Measurements from ENCODE around the gene AK5. TPM values are rescaled to one million over a fixed set of nuclear protein-coding genes. Genes with fewer than 3 reads are reported as not detected.

AK5 gene
- polyA plus RNA-seq, 3 donors, result 0.34 to 0.72 (median 0.48) TPM

GRCh38 chr1:77265180-77265579 is 16.6 kb upstream of the AK5 start:
- Histone ChIP-seq H3K4me2 (replicated peaks; ENCODE audit: extremely low read depth, low read length, poor library complexity, severe bottlenecking) (no peak overlapping the region), H2AFZ (ENCODE audit: insufficient read depth, low read depth, low read length, poor library complexity, severe bottlenecking) (no peak overlapping the region), H3K36me3 (replicated peaks in 1 of 2; ENCODE audit: control insufficient read depth in 1 of 2, insufficient read depth in 2 of 2, low read length in 2 of 2) (no peaks in the 10 kb centered on the region), H3K79me2 (ENCODE audit: insufficient read depth, low read length) (no peaks in the 10 kb centered on the region), H3K9ac (ENCODE audit: insufficient read depth, low read length, poor library complexity, severe bottlenecking) (no peak overlapping the region), H3K4me1 (ENCODE audit: control insufficient read depth in 1 of 2, insufficient read depth in 2 of 2, low read length in 2 of 2) (no peaks in the 10 kb centered on the region), H3K4me3 (replicated peaks in 1 of 3; ENCODE audit: low read depth in 2 of 3, low read length in 3 of 3) (no peak overlapping the region), H3K9me3 (replicated peaks in 1 of 2; ENCODE audit: control insufficient read depth in 1 of 2, insufficient read depth in 1 of 2, low read length in 2 of 2) (no peaks in the 10 kb centered on the region), H4K20me1 (ENCODE audit: insufficient read depth, low read length) (no peaks in the 10 kb centered on the region), H3K27me3 (ENCODE audit: control insufficient read depth in 2 of 2, insufficient read depth in 2 of 2, low read length in 2 of 2) (no peaks in the 10 kb centered on the region), H3K27ac (ENCODE audit: low read depth in 1 of 2, low read length in 2 of 2) (no peak overlapping the region)
- 100% methylated on average over 1 of the region's 1 CpG for WGBS (ENCODE audit: insufficient coverage)
- Mint-ChIP-seq H3K9me3 (peaks cover 0 to 9% (median 0%) of the 10 kb centered on the region in 7 donors), H3K4me3 (no peak overlapping the region), H3K27ac (no peak overlapping the region), H3K27me3 (ENCODE audit: low read depth in 3 of 3) (peaks cover 2 to 12% (median 7%) of the 10 kb centered on the region in 3 donors), H3K4me1 (no peaks in the 10 kb centered on the region), H3K36me3 (no peaks in the 10 kb centered on the region)
- no peak for DNase-seq
- TF ChIP-seq CTCF (IDR thresholded peaks at IDR 0.05), result no peak
- intact Hi-C loops (cut with micrococcal nuclease), result no loop called here

GRCh38 chr1:77267035-77267434 is 14.8 kb upstream of the AK5 start:
- Mint-ChIP-seq H3K27ac (no peak overlapping the region), H3K36me3 (no peaks in the 10 kb centered on the region), H3K9me3 (peaks cover 0 to 9% (median 0%) of the 10 kb centered on the region in 7 donors), H3K4me1 (peaks cover 6% of the 10 kb centered on the region), H3K27me3 (ENCODE audit: low read depth in 3 of 3) (peaks cover 2 to 13% (median 9%) of the 10 kb centered on the region in 3 donors), H3K4me3 (no peak overlapping the region)
- no peak overlapping the region for H3K4me2 ChIP-seq (replicated peaks; ENCODE audit: extremely low read depth, low read length, poor library complexity, severe bottlenecking)
- H3K27ac ChIP-seq (ENCODE audit: low read depth in 1 of 2, low read length in 2 of 2), result no peak overlapping the region
- intact Hi-C loops (cut with micrococcal nuclease), result no loop called here
- no peak overlapping the region for H3K4me3 ChIP-seq (replicated peaks in 1 of 3; ENCODE audit: low read depth in 2 of 3, low read length in 3 of 3)
- WGBS (ENCODE audit: insufficient coverage), result no CpG with 5 or more reads among the region's 1 CpG
- TF ChIP-seq CTCF (IDR thresholded peaks at IDR 0.05), result no peak
- H3K9ac ChIP-seq (ENCODE audit: insufficient read depth, low read length, poor library complexity, severe bottlenecking), result no peak overlapping the region
- no peaks in the 10 kb centered on the region for H4K20me1 ChIP-seq (ENCODE audit: insufficient read depth, low read length)
- peaks cover 0 to 3% of the 10 kb centered on the region in 2 donors for H3K27me3 ChIP-seq (ENCODE audit: control insufficient read depth in 2 of 2, insufficient read depth in 2 of 2, low read length in 2 of 2)
- peaks cover 5 to 6% of the 10 kb centered on the region in 2 donors for H3K4me1 ChIP-seq (ENCODE audit: control insufficient read depth in 1 of 2, insufficient read depth in 2 of 2, low read length in 2 of 2)
- no peak overlapping the region for H2AFZ ChIP-seq (ENCODE audit: insufficient read depth, low read depth, low read length, poor library complexity, severe bottlenecking)
- DNase-seq, result no peak
- H3K9me3 ChIP-seq (replicated peaks in 1 of 2; ENCODE audit: control insufficient read depth in 1 of 2, insufficient read depth in 1 of 2, low read length in 2 of 2), result no peaks in the 10 kb centered on the region
- H3K79me2 ChIP-seq (ENCODE audit: insufficient read depth, low read length), result no peaks in the 10 kb centered on the region
- no peaks in the 10 kb centered on the region for H3K36me3 ChIP-seq (replicated peaks in 1 of 2; ENCODE audit: control insufficient read depth in 1 of 2, insufficient read depth in 2 of 2, low read length in 2 of 2)
